GM23248 (cell line): ENCODE measurements around the gene ZNF222. TPM values are rescaled to one million over a fixed set of nuclear protein-coding genes. Genes with fewer than 3 reads are reported as not detected.

Experiments used
- DNase-seq: peaks from one replicate; pipeline ENCODE4 v3.0.0-alpha.2; 2015
- H2AFZ ChIP-seq: fragments of 200-600 bp; sonication (generic); 2 replicates; pipeline ENCODE4 v1.6.1; 2016; ENCODE audit warnings: antibody characterized with exemption
- H3F3A ChIP-seq: fragments of 200-600 bp; sonication (generic); 2 replicates; pipeline ENCODE4 v1.6.1; 2016; ENCODE audit warnings: mild to moderate bottlenecking, antibody characterized with exemption, mixed run types; ENCODE audit not compliant: insufficient read depth
- H3K27ac ChIP-seq: fragments of 200-600 bp; sonication (generic); 2 replicates; pipeline ENCODE4 v1.5.1; 2016; ENCODE audit warnings: mild to moderate bottlenecking
- H3K27me3 ChIP-seq: fragments of 200-600 bp; sonication (generic); replicated peaks from 2 replicates; pipeline ENCODE4 v1.6.1; 2016; ENCODE audit warnings: mild to moderate bottlenecking; ENCODE audit not compliant: insufficient read depth
- H3K36me3 ChIP-seq: fragments of 200-600 bp; sonication (generic); 2 replicates; pipeline ENCODE4 v1.6.1; 2016; ENCODE audit warnings: low read depth, mild to moderate bottlenecking
- H3K4me1 ChIP-seq: fragments of 200-600 bp; sonication (generic); 2 replicates; pipeline ENCODE4 v1.6.1; 2016; ENCODE audit warnings: mild to moderate bottlenecking; ENCODE audit not compliant: insufficient read depth
- H3K4me2 ChIP-seq: fragments of 200-600 bp; sonication (generic); one replicate; pipeline ENCODE4 v1.6.1; 2016; ENCODE audit warnings: mild to moderate bottlenecking; ENCODE audit not compliant: unreplicated experiment
- H3K4me3 ChIP-seq: fragments of 200-600 bp; sonication (generic); 2 replicates; pipeline ENCODE4 v1.5.1; 2016; ENCODE audit warnings: mild to moderate bottlenecking
- H3K79me2 ChIP-seq: fragments of 200-600 bp; sonication (generic); 2 replicates; pipeline ENCODE4 v1.6.1; 2016; ENCODE audit warnings: mild to moderate bottlenecking; ENCODE audit not compliant: insufficient read depth
- H3K9ac ChIP-seq: fragments of 200-600 bp; sonication (generic); 2 replicates; pipeline ENCODE4 v1.6.1; 2016; ENCODE audit warnings: mild to moderate bottlenecking
- H3K9me2 ChIP-seq: fragments of 200-600 bp; sonication (generic); 2 replicates; pipeline ENCODE4 v1.6.1; 2016; ENCODE audit warnings: mixed run types, mild to moderate bottlenecking, moderate library complexity; ENCODE audit not compliant: insufficient read depth
- H3K9me3 ChIP-seq: fragments of 200-600 bp; sonication (generic); one replicate; pipeline ENCODE4 v1.6.1; 2017; ENCODE audit warnings: low read depth
- H4K20me1 ChIP-seq: fragments of 200-600 bp; sonication (generic); 2 replicates; pipeline ENCODE4 v1.6.0; 2016; ENCODE audit not compliant: insufficient read depth
- EZH2 ChIP-seq: fragments of 200-600 bp; sonication (generic); IDR thresholded peaks from 2 replicates; pipeline ENCODE4 v1.6.1; 2018; ENCODE audit warnings: antibody characterized with exemption, mild to moderate bottlenecking; ENCODE audit not compliant: insufficient read depth, poor library complexity, severe bottlenecking
- EZH2phosphoT487 ChIP-seq: fragments of 200-600 bp; sonication (generic); IDR thresholded peaks from 2 replicates; pipeline ENCODE4 v1.6.1; 2018; ENCODE audit warnings: antibody characterized with exemption, moderate library complexity, mild to moderate bottlenecking, low read depth; ENCODE audit not compliant: insufficient read depth
- WGBS, 2 experiments: methylation state at CpG; one replicate each; pipeline ENCODE4 v1.1.6; 2015 to 2017; ENCODE audit warnings: low lambda C conversion rate in 2 of 2, low coverage in 1 of 2; ENCODE audit errors: missing lambda C conversion rate in 2 of 2; 5-methylcytosine and 5-hydroxymethylcytosine counted together
- in situ Hi-C: fragments of 300-500 bp; cut with MboI; formaldehyde crosslinking; loops from 2 replicates; pipeline ENCODE4 v1.15.0; 2020
- polyA plus RNA-seq: library from polyadenylated mRNA; unstranded; fragments of >200 nt; fragmentation: Nextera tagmentation; extraction: Ambion mirVana; gene quantifications from 2 replicates; pipeline ENCODE4 v1.2.1, GENCODE V29; 2016
- total RNA-seq: library from RNA; depleted of rRNA; stranded (reverse); fragments of >200 nt; shearing (Covaris generic); gene quantifications from 2 replicates; pipeline ENCODE4 v1.2.3, GENCODE V29; 2014

The ZNF222 gene
- total and polyA plus RNA-seq, 2 experiments from 2014 or later, result 3.2 to 6.6 TPM

DNA sequence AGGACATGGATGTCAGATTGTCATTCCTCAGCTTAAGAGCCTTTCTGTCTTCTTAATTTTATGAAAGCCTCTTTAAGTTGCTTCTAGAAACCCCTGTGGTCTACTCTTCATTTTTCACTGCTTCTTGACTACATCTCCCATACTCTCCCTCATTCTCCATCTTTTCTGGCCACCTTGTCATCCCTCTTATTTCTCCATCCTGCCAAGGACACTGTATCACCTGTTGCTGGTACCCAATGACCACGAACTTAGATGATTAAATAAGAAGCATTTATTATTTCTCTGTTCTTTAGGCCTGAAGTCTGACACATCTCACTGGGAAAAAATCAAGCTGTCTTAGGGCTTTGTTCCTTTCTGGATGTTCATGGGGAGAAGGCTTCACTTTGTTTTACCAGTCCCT, 35.9 kb downstream of the ZNF222 start:
- DNase-seq, result no peak
- Histone ChIP-seq H3K79me2 (no peaks in the 10 kb centered on the region), H3K4me1 (no peaks in the 10 kb centered on the region), H3K4me3 (no peak overlapping the region), H3K9me2 (no peaks in the 10 kb centered on the region), H3K9ac (no peak overlapping the region), H3K9me3 (no peaks in the 10 kb centered on the region), H2AFZ (no peak overlapping the region), H3K27ac (no peak overlapping the region), H4K20me1 (no peaks in the 10 kb centered on the region), H3K4me2 (no peak overlapping the region), H3K36me3 (peaks cover 25% of the 10 kb centered on the region), H3F3A (no peaks in the 10 kb centered on the region), H3K27me3 (no peaks in the 10 kb centered on the region)
- no peak for TF ChIP-seq EZH2
- no peak for TF ChIP-seq EZH2phosphoT487
- in situ Hi-C loops, result no loop called here
- 91 to 100% methylated on average over 1 of the region's 1 CpG for WGBS, 2 experiments

DNA sequence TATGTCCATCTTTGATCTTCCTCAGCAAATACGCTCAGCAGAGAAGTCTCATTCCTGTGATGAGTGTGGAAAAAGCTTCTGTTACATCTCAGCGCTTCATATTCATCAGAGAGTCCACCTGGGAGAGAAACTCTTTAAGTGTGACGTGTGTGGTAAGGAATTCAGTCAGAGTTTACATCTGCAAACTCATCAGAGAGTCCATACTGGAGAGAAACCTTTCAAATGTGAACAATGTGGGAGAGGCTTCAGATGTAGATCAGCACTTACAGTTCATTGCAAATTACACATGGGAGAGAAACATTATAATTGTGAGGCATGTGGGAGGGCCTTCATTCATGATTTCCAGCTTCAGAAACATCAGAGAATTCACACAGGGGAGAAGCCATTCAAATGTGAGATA, 41.1 kb downstream of the ZNF222 start:
- no peak for DNase-seq
- 55 to 57% methylated on average over 3 of the region's 3 CpGs for WGBS, 2 experiments
- Histone ChIP-seq H3K9me3 (no peaks in the 10 kb centered on the region), H3K4me1 (no peaks in the 10 kb centered on the region), H3K36me3 (peaks cover 37% of the 10 kb centered on the region), H3F3A (no peaks in the 10 kb centered on the region), H3K27me3 (no peaks in the 10 kb centered on the region), H2AFZ (no peak overlapping the region), H4K20me1 (no peaks in the 10 kb centered on the region), H3K79me2 (no peaks in the 10 kb centered on the region), H3K4me2 (no peak overlapping the region), H3K9me2 (no peaks in the 10 kb centered on the region), H3K9ac (no peak overlapping the region), H3K4me3 (no peak overlapping the region), H3K27ac (no peak overlapping the region)
- in situ Hi-C loops, result no loop called here
- TF ChIP-seq EZH2, result no peak
- no peak for TF ChIP-seq EZH2phosphoT487

GRCh38 chr19:44069415-44069814, 44.2 kb downstream of the ZNF222 start:
- H3K9me3 ChIP-seq, result no peaks in the 10 kb centered on the region
- H3K9ac ChIP-seq, result no peak overlapping the region
- peaks cover 23% of the 10 kb centered on the region for H3K79me2 ChIP-seq
- peaks cover 6% of the 10 kb centered on the region; the same call in 1 of the 2 replicates for H3K4me1 ChIP-seq
- TF ChIP-seq EZH2 (no peak), EZH2phosphoT487 (no peak)
- H2AFZ ChIP-seq, result no peak overlapping the region
- H3K36me3 ChIP-seq, result peaks cover 32% of the 10 kb centered on the region
- 100% methylated on average over 1 of the region's 1 CpG for WGBS, 2 experiments
- H3K4me3 ChIP-seq, result no peak overlapping the region
- no peaks in the 10 kb centered on the region for H4K20me1 ChIP-seq
- H3K9me2 ChIP-seq, result no peaks in the 10 kb centered on the region
- in situ Hi-C loops, result no loop called here
- no peak for DNase-seq
- H3K27me3 ChIP-seq, result no peaks in the 10 kb centered on the region
- H3K27ac ChIP-seq, result no peak overlapping the region
- no peaks in the 10 kb centered on the region for H3F3A ChIP-seq
- H3K4me2 ChIP-seq, result no peak overlapping the region

- Histone ChIP-seq H3F3A (no peaks in the 10 kb centered on the region), H2AFZ (peak within 1 kb of the TSS; percentile 100), H3K4me3 (peak within 1 kb of the TSS; percentile 95), H3K4me1 (peaks cover 6% of the 10 kb centered on the region; the same call in 1 of the 2 replicates), H3K79me2 (peaks cover 42% of the 10 kb centered on the region), H3K36me3 (peaks cover 8% of the 10 kb centered on the region), H4K20me1 (no peaks in the 10 kb centered on the region), H3K27me3 (no peaks in the 10 kb centered on the region), H3K9ac (peak within 1 kb of the TSS; percentile 71), H3K4me2 (peak within 1 kb of the TSS; percentile 96), H3K9me2 (no peaks in the 10 kb centered on the region), H3K27ac (peak within 1 kb of the TSS; percentile 42), H3K9me3 (no peaks in the 10 kb centered on the region)
- in situ Hi-C loops, result no loop called here
- TF ChIP-seq EZH2phosphoT487 (no peak), EZH2 (no peak)
- DNase-seq, result peak; percentile 92
- 1 to 2% methylated on average over 32 to 40 of the region's 40 CpGs for WGBS, 2 experiments
Measured at GRCh38 chr19:44071824-44072542, 46.8 kb downstream of the ZNF222 start, which contains the start of gene ZNF284. ZNF284 (plus strand) TSS chr19:44072159; CDS start chr19:44076390, 4,231 bp downstream.
